Activated T-helper 1 cell treated with Interleukin-2 at 50 U/mL for 16 hours (primary cell): Measurements from ENCODE around the gene DLG5.

Experiments
- DNase-seq: peaks from one replicate; pipeline ENCODE4 v3.0.0-alpha.2; 2020; ENCODE audit warnings: low read depth

Gene DLG5

GRCh38 chr10:77865580-77866324 lies 60.8 kb downstream of the DLG5 start:
- no peak for DNase-seq

GRCh38 chr10:77864151-77864851 lies 62.3 kb downstream of the DLG5 start:
- no peak for DNase-seq

GRCh38 chr10:77863446-77863845 lies 63.1 kb downstream of the DLG5 start:
- no peak for DNase-seq

- no peak for DNase-seq
Observed at GRCh38 chr10:77862595-77862994, 64.0 kb downstream of the DLG5 start.

GRCh38 chr10:77861366-77861765 lies 65.2 kb downstream of the DLG5 start:
- DNase-seq = no peak

GRCh38 chr10:77859865-77860282 lies 66.7 kb downstream of the DLG5 start:
- DNase-seq = no peak

- no peak for DNase-seq
Observed at GRCh38 chr10:77859200-77859864, 67.2 kb downstream of the DLG5 start.

- DNase-seq = no peak
Observed at GRCh38 chr10:77857272-77857671, 69.3 kb downstream of the DLG5 start.

- DNase-seq = no peak
Observed at GRCh38 chr10:77856566-77856965, 70.0 kb downstream of the DLG5 start.

GRCh38 chr10:77855404-77856155 lies 71.0 kb downstream of the DLG5 start:
- no peak for DNase-seq

GRCh38 chr10:77854115-77854514 lies 72.4 kb downstream of the DLG5 start:
- no peak for DNase-seq

- DNase-seq = no peak
Observed at GRCh38 chr10:77853256-77853655, 73.3 kb downstream of the DLG5 start.

- DNase-seq = no peak
Observed at GRCh38 chr10:77850620-77851231, 75.8 kb downstream of the DLG5 start.

- no peak for DNase-seq
Observed at GRCh38 chr10:77849039-77849664, 77.4 kb downstream of the DLG5 start.

GRCh38 chr10:77846718-77847311 lies 79.7 kb downstream of the DLG5 start:
- DNase-seq = peak; percentile 24

GRCh38 chr10:77845451-77845850 lies 81.1 kb downstream of the DLG5 start:
- DNase-seq = no peak

GRCh38 chr10:77844713-77845445 lies 81.7 kb downstream of the DLG5 start:
- DNase-seq = no peak

- no peak for DNase-seq
Observed at GRCh38 chr10:77844177-77844576, 82.4 kb downstream of the DLG5 start.

- DNase-seq = no peak
Observed at GRCh38 chr10:77843264-77843663, 83.3 kb downstream of the DLG5 start.

GRCh38 chr10:77842652-77843212 lies 83.8 kb downstream of the DLG5 start:
- DNase-seq = no peak
